A673 (cell line): ENCODE measurements around the gene CD1B. TPM values are rescaled to one million over a fixed set of nuclear protein-coding genes. Genes with fewer than 3 reads are reported as not detected.

Source experiments
- BruUV-seq: library from RNA; stranded (reverse); fragments of 400-500 nt; replicated peaks from 2 replicates; lab custom pipeline; 2021; lab: Mats Ljungman, UMichigan
- CTCF ChIA-PET: fragments of 300-600 bp; sonication (Branson Sonifier 250); formaldehyde crosslinking; loops from one replicate; lab custom pipeline; 2022; ENCODE audit warnings: antibody characterized with exemption; lab: Charles Lee
- POLR2A ChIA-PET: fragments of 300-600 bp; sonication (Branson Sonifier 250); formaldehyde crosslinking; loops from one replicate; lab custom pipeline; 2022; ENCODE audit warnings: antibody characterized with exemption; ENCODE audit not compliant: low non-redundant PET; lab: Charles Lee
- DNase-seq: peaks from one replicate; pipeline ENCODE4 v3.0.0-alpha.2; 2015; ENCODE audit warnings: low spot score
- H3K27ac ChIP-seq: fragments of 200-600 bp; sonication (generic); 2 replicates; pipeline ENCODE4 v1.5.1; 2016; ENCODE audit warnings: mixed run types, low read depth, mild to moderate bottlenecking, mixed read lengths, antibody characterized with exemption, low read length; ENCODE audit not compliant: poor library complexity, severe bottlenecking
- H3K27me3 ChIP-seq: fragments of 200-600 bp; sonication (generic); replicated peaks from 2 replicates; pipeline ENCODE4 v1.6.1; 2017; ENCODE audit warnings: mixed run types, low read depth, mild to moderate bottlenecking, mixed read lengths, antibody characterized with exemption, low read length; ENCODE audit not compliant: insufficient read depth, poor library complexity
- H3K36me3 ChIP-seq: fragments of 200-600 bp; sonication (generic); 2 replicates; pipeline ENCODE4 v1.6.1; 2016; ENCODE audit warnings: mixed run types, mild to moderate bottlenecking, mixed read lengths, antibody characterized with exemption, low read length; ENCODE audit not compliant: insufficient read depth, poor library complexity, severe bottlenecking
- H3K4me1 ChIP-seq: fragments of 200-600 bp; sonication (generic); 2 replicates; pipeline ENCODE4 v1.6.1; 2017; ENCODE audit warnings: mixed run types, mild to moderate bottlenecking, mixed read lengths, antibody characterized with exemption, low read length; ENCODE audit not compliant: insufficient read depth, poor library complexity, severe bottlenecking
- H3K4me3 ChIP-seq: fragments of 200-600 bp; sonication (generic); 2 replicates; pipeline ENCODE4 v1.5.1; 2016; ENCODE audit warnings: low read depth, mixed run types, mild to moderate bottlenecking, mixed read lengths, low read length; ENCODE audit not compliant: poor library complexity, severe bottlenecking
- H3K9me3 ChIP-seq: fragments of 200-600 bp; sonication (generic); 2 replicates; pipeline ENCODE4 v1.6.1; 2016; ENCODE audit warnings: mixed run types, low read depth, mild to moderate bottlenecking, mixed read lengths, antibody characterized with exemption, low read length; ENCODE audit not compliant: poor library complexity, severe bottlenecking
- EZH2 ChIP-seq: fragments of 200-600 bp; sonication (generic); IDR thresholded peaks from 2 replicates; pipeline ENCODE4 v1.6.1; 2017; ENCODE audit warnings: borderline replicate concordance, low read depth, mild to moderate bottlenecking, mixed read lengths, antibody characterized with exemption, low read length; ENCODE audit not compliant: poor library complexity, severe bottlenecking
- intact Hi-C: fragments of 100-400 bp; cut with micrococcal nuclease; formaldehyde crosslinking; loops from one replicate; pipeline ENCODE4 v1.10.0; 2022; ENCODE audit not compliant: unreplicated experiment
- total RNA-seq: library from RNA; stranded (reverse); gene quantifications from 2 replicates; pipeline ENCODE4 v1.2.3, GENCODE V29; 2021
- TF ChIP-seq, protein P1 (sequence below): fragments of 300-800, 200-600 bp; sonication (generic); conservative IDR thresholded peaks from 2 replicates; pipeline ENCODE4 v1.5.1; 2017; ENCODE audit warnings: low read depth, mild to moderate bottlenecking, antibody characterized with exemption, low read length, moderate library complexity, mixed read lengths

CD1B gene
- total RNA-seq, 1 experiment from 2014 or later, result not detected

GRCh38 chr1:158310623-158311022 is 20.7 kb downstream of the CD1B start:
- no peaks in the 10 kb centered on the region for H3K4me1 ChIP-seq
- no TSS peak for BruUV-seq
- CTCF ChIA-PET, result no interaction called here
- H3K27me3 ChIP-seq, result no peaks in the 10 kb centered on the region
- no peak overlapping the region for H3K27ac ChIP-seq
- no peak for DNase-seq
- H3K36me3 ChIP-seq, result no peaks in the 10 kb centered on the region
- H3K4me3 ChIP-seq, result no peak overlapping the region
- POLR2A ChIA-PET, result no interaction called here
- no peak for TF ChIP-seq EZH2
- TF ChIP-seq, protein P1, sequence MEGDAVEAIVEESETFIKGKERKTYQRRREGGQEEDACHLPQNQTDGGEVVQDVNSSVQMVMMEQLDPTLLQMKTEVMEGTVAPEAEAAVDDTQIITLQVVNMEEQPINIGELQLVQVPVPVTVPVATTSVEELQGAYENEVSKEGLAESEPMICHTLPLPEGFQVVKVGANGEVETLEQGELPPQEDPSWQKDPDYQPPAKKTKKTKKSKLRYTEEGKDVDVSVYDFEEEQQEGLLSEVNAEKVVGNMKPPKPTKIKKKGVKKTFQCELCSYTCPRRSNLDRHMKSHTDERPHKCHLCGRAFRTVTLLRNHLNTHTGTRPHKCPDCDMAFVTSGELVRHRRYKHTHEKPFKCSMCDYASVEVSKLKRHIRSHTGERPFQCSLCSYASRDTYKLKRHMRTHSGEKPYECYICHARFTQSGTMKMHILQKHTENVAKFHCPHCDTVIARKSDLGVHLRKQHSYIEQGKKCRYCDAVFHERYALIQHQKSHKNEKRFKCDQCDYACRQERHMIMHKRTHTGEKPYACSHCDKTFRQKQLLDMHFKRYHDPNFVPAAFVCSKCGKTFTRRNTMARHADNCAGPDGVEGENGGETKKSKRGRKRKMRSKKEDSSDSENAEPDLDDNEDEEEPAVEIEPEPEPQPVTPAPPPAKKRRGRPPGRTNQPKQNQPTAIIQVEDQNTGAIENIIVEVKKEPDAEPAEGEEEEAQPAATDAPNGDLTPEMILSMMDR, result no peak
- intact Hi-C loops, result no loop called here
- peaks cover 3% of the 10 kb centered on the region for H3K9me3 ChIP-seq

DNA sequence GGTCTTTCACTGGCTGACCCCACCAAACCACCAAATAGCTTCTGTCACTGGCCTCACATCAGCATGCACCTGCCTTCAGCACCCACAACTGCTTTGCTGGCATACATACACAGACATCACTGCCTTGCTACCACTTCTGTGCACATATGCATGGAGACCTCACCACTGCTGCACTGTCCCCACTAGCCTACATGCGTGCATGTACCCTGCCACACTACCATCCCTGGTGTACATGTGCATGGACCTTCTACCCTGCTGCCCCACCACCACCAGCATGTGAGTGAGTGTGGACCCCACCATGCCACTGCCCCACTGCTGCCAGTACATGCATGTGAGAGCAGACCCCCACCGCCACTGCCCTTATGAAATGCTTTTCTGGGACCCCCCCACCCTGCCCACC is 35.5 kb downstream of the CD1B start:
- no peaks in the 10 kb centered on the region for H3K9me3 ChIP-seq
- H3K4me1 ChIP-seq, result no peaks in the 10 kb centered on the region
- intact Hi-C loops, result no loop called here
- ChIA-PET POLR2A (no interaction called here), CTCF (interaction anchor here (0.5 kb wide), 1 partner anchor 823 kb away, joined by 3 read pairs; no protein-coding TSS in a partner anchor)
- H3K27ac ChIP-seq, result no peak overlapping the region
- TF ChIP-seq, protein P1, result no peak
- no peak for TF ChIP-seq EZH2
- no peaks in the 10 kb centered on the region for H3K36me3 ChIP-seq
- H3K4me3 ChIP-seq, result no peak overlapping the region
- BruUV-seq, result no TSS peak
- no peak for DNase-seq
- H3K27me3 ChIP-seq, result peaks cover 16% of the 10 kb centered on the region

- Histone ChIP-seq H3K9me3 (no peaks in the 10 kb centered on the region), H3K36me3 (no peaks in the 10 kb centered on the region), H3K27me3 (peaks cover 55% of the 10 kb centered on the region), H3K4me1 (no peaks in the 10 kb centered on the region), H3K4me3 (no peak overlapping the region), H3K27ac (no peak overlapping the region)
- no peak for DNase-seq
- BruUV-seq, result no TSS peak
- intact Hi-C loops, result no loop called here
- ChIA-PET CTCF (no interaction called here), POLR2A (no interaction called here)
- TF ChIP-seq EZH2, result no peak
- TF ChIP-seq, protein P1, result no peak
These were observed 40.9 kb downstream of the CD1B start for GRCh38 chr1:158290321-158290844.
